Parathyroid adenoma (tissue), 2 donors: ENCODE data around the gene MAP7.

ENCODE experiments used
- H2AFZ ChIP-seq: fragments of 300-600 bp; sonication (generic); one replicate; pipeline ENCODE4 v1.7.0; 2017; ENCODE audit warnings: antibody characterized with exemption, mild to moderate bottlenecking
- H3K27ac ChIP-seq: fragments of 300-600 bp; sonication (generic); one replicate; pipeline ENCODE4 v1.7.0; 2017
- H3K27me3 ChIP-seq: fragments of 300-600 bp; sonication (generic); one replicate; pipeline ENCODE4 v1.7.0; 2017; ENCODE audit warnings: low read length; ENCODE audit not compliant: control insufficient read depth, insufficient read depth
- H3K36me3 ChIP-seq: fragments of 300-600 bp; sonication (generic); one replicate; pipeline ENCODE4 v1.7.0; 2017; ENCODE audit warnings: low read length; ENCODE audit not compliant: control insufficient read depth, insufficient read depth
- H3K4me1 ChIP-seq: fragments of 300-600 bp; sonication (generic); one replicate; pipeline ENCODE4 v1.7.0; 2017; ENCODE audit warnings: control low read depth
- H3K4me2 ChIP-seq: fragments of 300-600 bp; sonication (generic); one replicate; pipeline ENCODE4 v1.7.0; 2017; ENCODE audit warnings: low read length
- H3K4me3 ChIP-seq: fragments of 300-600 bp; sonication (generic); one replicate; pipeline ENCODE4 v1.7.0; 2017; ENCODE audit warnings: low read depth, low read length
- H3K79me2 ChIP-seq: fragments of 300-600 bp; sonication (generic); one replicate; pipeline ENCODE4 v1.7.0; 2017; ENCODE audit warnings: control low read depth
- H3K9ac ChIP-seq: fragments of 300-600 bp; sonication (generic); one replicate; pipeline ENCODE4 v1.7.0; 2017; ENCODE audit warnings: mild to moderate bottlenecking
- H3K9me3 ChIP-seq: fragments of 300-600 bp; sonication (generic); one replicate; pipeline ENCODE4 v1.7.0; 2017; ENCODE audit warnings: low read length; ENCODE audit not compliant: control insufficient read depth
- CTCF ChIP-seq: fragments of 300-600 bp; sonication (generic); IDR thresholded peaks from one replicate; pipeline ENCODE4 v1.7.0; 2017; ENCODE audit warnings: antibody characterized with exemption, mild to moderate bottlenecking
- donor health status: primary hyperparathyroidism.

MAP7 gene

DNA sequence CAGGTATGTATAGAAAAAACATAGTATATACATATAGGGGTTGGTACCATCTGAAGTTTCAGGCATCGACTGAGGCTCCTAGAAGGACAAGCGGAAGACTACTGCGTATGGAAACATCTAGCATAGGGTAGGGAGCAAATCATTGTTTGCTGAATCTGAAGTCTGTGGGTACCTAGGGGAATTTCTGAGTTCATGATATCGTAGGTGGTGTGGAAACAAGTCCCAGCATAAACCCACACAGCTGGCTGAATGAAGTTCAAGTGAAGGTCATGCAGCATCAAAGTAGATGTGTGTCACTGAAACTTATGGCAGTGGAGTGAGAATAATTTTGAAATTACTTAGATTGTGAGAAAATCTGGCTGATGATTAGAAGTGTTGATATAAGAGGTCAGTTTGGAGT is 39.4 kb downstream of the MAP7 start:
- H3K9me3 ChIP-seq = no peaks in the 10 kb centered on the region
- no peak for TF ChIP-seq CTCF

DNA sequence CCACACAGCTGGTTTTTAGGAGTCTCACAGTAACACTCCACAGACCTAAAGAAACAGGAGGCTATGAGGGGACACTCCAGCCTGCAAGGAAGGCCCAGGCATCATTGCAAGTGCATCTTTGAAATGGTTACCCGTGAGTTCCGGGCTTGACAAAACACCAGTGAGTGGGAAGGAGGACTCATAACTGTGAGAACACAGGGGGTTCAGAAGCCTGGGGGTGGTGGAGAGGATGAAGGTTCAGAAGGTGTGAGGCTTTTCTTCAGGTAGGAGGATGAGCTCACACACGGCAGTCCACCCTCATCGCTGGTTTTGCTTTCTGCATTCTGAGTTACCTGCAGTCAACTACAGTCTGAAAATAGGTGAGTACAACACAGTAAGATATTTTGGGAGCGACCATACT is 39.9 kb downstream of the MAP7 start:
- H3K4me1 ChIP-seq = peaks cover 14% of the 10 kb centered on the region
- H3K9me3 ChIP-seq = no peaks in the 10 kb centered on the region
- H3K9ac ChIP-seq = no peak overlapping the region
- no peak for TF ChIP-seq CTCF
- H3K4me3 ChIP-seq = no peak overlapping the region
- no peak overlapping the region for H2AFZ ChIP-seq
- no peaks in the 10 kb centered on the region for H3K27me3 ChIP-seq
- H3K79me2 ChIP-seq = peaks cover 26% of the 10 kb centered on the region
- no peaks in the 10 kb centered on the region for H3K36me3 ChIP-seq
- no peak overlapping the region for H3K4me2 ChIP-seq
- H3K27ac ChIP-seq = no peak overlapping the region

More for the DNA sequence above, 39.4 kb downstream of the MAP7 start:
- Histone ChIP-seq H3K79me2 (peaks cover 26% of the 10 kb centered on the region), H3K36me3 (no peaks in the 10 kb centered on the region), H3K4me2 (no peak overlapping the region), H3K9ac (no peak overlapping the region), H3K27me3 (no peaks in the 10 kb centered on the region), H3K27ac (no peak overlapping the region), H3K4me3 (no peak overlapping the region), H3K4me1 (peaks cover 14% of the 10 kb centered on the region), H2AFZ (no peak overlapping the region)

DNA sequence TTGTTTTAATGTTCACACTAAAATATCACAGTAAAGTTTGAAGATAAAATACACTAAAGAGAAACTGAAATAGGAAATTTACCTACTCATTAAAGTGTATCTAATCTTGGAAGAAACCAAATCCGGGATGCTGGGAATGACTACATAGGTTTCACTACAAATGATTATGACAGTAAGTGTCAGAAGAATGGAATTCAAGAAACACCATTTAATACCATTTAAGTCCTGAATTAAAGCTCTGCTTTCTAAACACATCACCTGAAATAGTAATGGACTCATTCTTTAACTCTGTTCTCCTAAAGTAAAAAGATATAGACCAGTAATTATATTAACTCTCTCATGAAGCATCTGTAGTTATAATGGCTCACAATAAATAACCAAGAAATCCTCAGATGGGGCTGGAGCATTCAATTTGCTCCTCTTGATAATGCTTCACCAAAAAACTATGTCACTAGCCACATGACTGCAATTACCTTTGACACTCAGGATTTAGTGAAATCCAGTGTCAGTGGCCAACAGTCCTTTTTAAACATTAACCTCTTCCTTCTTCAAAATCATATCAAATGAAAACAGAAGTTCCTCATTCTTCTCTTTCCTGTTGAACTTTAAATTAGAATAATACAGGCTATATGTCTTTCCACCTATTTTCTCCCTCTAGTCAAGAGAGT is 41.4 kb downstream of the MAP7 start:
- Histone ChIP-seq H3K9me3 (no peaks in the 10 kb centered on the region), H3K79me2 (peaks cover 24% of the 10 kb centered on the region), H3K27me3 (no peaks in the 10 kb centered on the region), H3K4me2 (no peak overlapping the region), H3K4me3 (no peak overlapping the region), H3K36me3 (no peaks in the 10 kb centered on the region), H3K27ac (no peak overlapping the region), H3K4me1 (peaks cover 14% of the 10 kb centered on the region), H3K9ac (no peak overlapping the region), H2AFZ (no peak overlapping the region)
- no peak for TF ChIP-seq CTCF

GRCh38 chr6:136506124-136506799 is 44.0 kb downstream of the MAP7 start:
- Histone ChIP-seq H3K4me2 (no peak overlapping the region), H3K9ac (no peak overlapping the region), H3K27me3 (no peaks in the 10 kb centered on the region), H3K4me3 (no peak overlapping the region), H3K79me2 (peaks cover 42% of the 10 kb centered on the region), H3K36me3 (no peaks in the 10 kb centered on the region), H3K27ac (no peak overlapping the region), H3K4me1 (peaks cover 2% of the 10 kb centered on the region), H2AFZ (no peak overlapping the region), H3K9me3 (no peaks in the 10 kb centered on the region)
- TF ChIP-seq CTCF = no peak
